Thyroid gland (tissue), 4 donors: ENCODE measurements around the gene GPR179. TPM values are rescaled to one million over a fixed set of nuclear protein-coding genes. Genes with fewer than 3 reads are reported as not detected.

ENCODE experiments used
- DNase-seq, 2 donors: peaks; one replicate each; pipeline ENCODE4 v3.0.0-alpha.2; 2019
- H3K27ac ChIP-seq, 3 donors: fragments of 200-600 bp; sonication (generic); 1 replicate in 2 of 3; 2 replicates in 1 of 3; pipeline ENCODE4 v1.5.1; 2016 to 2019; ENCODE audit warnings: mild to moderate bottlenecking in 1 of 3, moderate library complexity in 1 of 3
- H3K27me3 ChIP-seq: fragments of 200-600 bp; sonication (generic); one replicate; pipeline ENCODE4 v1.5.1; 2019
- H3K36me3 ChIP-seq, 2 donors: fragments of 200-600 bp; sonication (generic); one replicate each; pipeline ENCODE4 v1.5.1; 2016 to 2019
- H3K4me1 ChIP-seq, 2 donors: fragments of 200-600 bp; sonication (generic); one replicate each; pipeline ENCODE4 v1.5.1; 2017 to 2019
- H3K4me3 ChIP-seq, 3 donors: fragments of 200-600 bp; sonication (generic); replicated peaks in 1 of 3; 1 replicate in 2 of 3; 2 replicates in 1 of 3; pipeline ENCODE4 v1.5.1; 2016; ENCODE audit warnings: mild to moderate bottlenecking in 1 of 3
- H3K9me3 ChIP-seq: fragments of 200-600 bp; sonication (generic); one replicate; pipeline ENCODE4 v1.5.1; 2017
- CTCF ChIP-seq, 6 experiments: fragments of 200-600 bp in 3 of 6; fragments of 450-650 bp in 3 of 6; sonication (generic) in 3 of 6; IDR thresholded peaks; one replicate each; pipeline ENCODE4 v1.5.1; 2016 to 2019; ENCODE audit warnings: antibody characterized with exemption in 6 of 6, mild to moderate bottlenecking in 2 of 6, inconsistent platforms in 1 of 6, moderate library complexity in 1 of 6
- POLR2A ChIP-seq, 2 donors: fragments of 450-650 bp; IDR thresholded peaks; one replicate each; pipeline ENCODE4 v1.6.1; 2017; ENCODE audit warnings: antibody characterized with exemption in 2 of 2, mild to moderate bottlenecking in 2 of 2, moderate library complexity in 1 of 2
- WGBS, 2 donors: methylation state at CpG; one replicate each; pipeline ENCODE4 v1.1.5; 2017; 5-methylcytosine and 5-hydroxymethylcytosine counted together
- intact Hi-C: fragments of 100-400 bp; cut with DNase I; formaldehyde crosslinking; loops from one replicate; pipeline ENCODE4 v1.15.1; 2023
- total RNA-seq, 4 donors: library from RNA; depleted of rRNA; stranded (reverse); fragments of >200 nt; gene quantifications; one replicate each; pipeline ENCODE4 v1.2.3, GENCODE V29; 2016

Gene GPR179
- total RNA-seq, 4 donors from 2014 or later, result under 0.01 to 0.13 TPM; not detected in 2

GRCh38 chr17:38363016-38363415 lies 19.3 kb upstream of the GPR179 start:
- Histone ChIP-seq H3K27ac (no peak overlapping the region), H3K27me3 (no peaks in the 10 kb centered on the region), H3K4me3 (no peak overlapping the region), H3K4me1 (peaks cover 10 to 18% of the 10 kb centered on the region in 2 donors), H3K36me3 (no peaks in the 10 kb centered on the region), H3K9me3 (no peaks in the 10 kb centered on the region)
- intact Hi-C loops, result no loop called here
- no peak for TF ChIP-seq POLR2A (IDR thresholded peaks at IDR 0.05)
- no peak for TF ChIP-seq CTCF (IDR thresholded peaks at IDR 0.05)
- DNase-seq, result no peak
- 94 to 99% methylated on average over 5 of the region's 5 CpGs for WGBS, 2 donors

GRCh38 chr17:38361694-38362465 lies 18.1 kb upstream of the GPR179 start:
- no peaks in the 10 kb centered on the region for H3K36me3 ChIP-seq
- no peak overlapping the region for H3K27ac ChIP-seq
- TF ChIP-seq CTCF (IDR thresholded peaks at IDR 0.05) (no peak), POLR2A (IDR thresholded peaks at IDR 0.05) (no peak)
- H3K27me3 ChIP-seq, result no peaks in the 10 kb centered on the region
- no peak overlapping the region for H3K4me3 ChIP-seq
- no peak for DNase-seq
- WGBS, 2 donors, result 86 to 89% methylated on average over 5 of the region's 5 CpGs
- H3K9me3 ChIP-seq, result no peaks in the 10 kb centered on the region
- peaks cover 21 to 28% of the 10 kb centered on the region in 2 donors for H3K4me1 ChIP-seq
- intact Hi-C loops, result no loop called here

- DNase-seq, result peak in 1 of 2 donors; percentile 8
- TF ChIP-seq CTCF (IDR thresholded peaks at IDR 0.05) (no peak), POLR2A (IDR thresholded peaks at IDR 0.05) (no peak)
- Histone ChIP-seq H3K36me3 (no peaks in the 10 kb centered on the region), H3K27me3 (no peaks in the 10 kb centered on the region), H3K4me3 (no peak overlapping the region), H3K27ac (no peak overlapping the region), H3K4me1 (peaks cover 41 to 56% of the 10 kb centered on the region in 2 donors), H3K9me3 (no peaks in the 10 kb centered on the region)
- intact Hi-C loops, result no loop called here
- 60 to 71% methylated on average over 9 of the region's 9 CpGs for WGBS, 2 donors
Measured at GRCh38 chr17:38358586-38359513, 15.1 kb upstream of the GPR179 start.

- intact Hi-C loops, result no loop called here
- Histone ChIP-seq H3K36me3 (no peaks in the 10 kb centered on the region), H3K4me1 (peaks cover 51 to 64% of the 10 kb centered on the region in 2 donors), H3K27me3 (no peaks in the 10 kb centered on the region), H3K4me3 (no peak overlapping the region), H3K27ac (no peak overlapping the region), H3K9me3 (no peaks in the 10 kb centered on the region)
- DNase-seq, result no peak
- WGBS, 2 donors, result 20 to 35% methylated on average over 2 of the region's 2 CpGs
- TF ChIP-seq POLR2A (IDR thresholded peaks at IDR 0.05) (no peak), CTCF (IDR thresholded peaks at IDR 0.05) (no peak)
Measured at GRCh38 chr17:38357486-38358123, 13.8 kb upstream of the GPR179 start.
